ENCODE data around the gene ILF2.
"Not testable (repeated sequence)": the region's sequence is repeated elsewhere in the genome, so short reads cannot be mapped to it uniquely, and the experiment has no call there.

GRCh38 chr1:153640213-153640612, 30.6 kb downstream of the ILF2 start:
- TF ChIP-seq CTCF, POLR2AphosphoS5 (IDR thresholded peaks at IDR 0.05): not testable (repeated sequence)

All from breast epithelium (tissue), 3 donors.